GM08714 (cell line): ENCODE results near the gene YY1.
"Not testable (repeated sequence)": the region's sequence is repeated elsewhere in the genome, so short reads cannot be mapped to it uniquely, and the experiment has no call there.

Source experiments
- H3K4me3 ChIP-seq: fragments of 200-500 bp; sonication (Bioruptor generic); 2 replicates; pipeline ENCODE4 v1.5.1; 2014; ENCODE audit warnings: mild to moderate bottlenecking, low read length, inconsistent platforms
- ZNF274 ChIP-seq: IDR thresholded peaks from 2 replicates; pipeline ENCODE4 v1.6.1; 2012; ENCODE audit warnings: mild to moderate bottlenecking, low read depth, low read length

Gene YY1

GRCh38 chr14:100281286-100282082 lies 42.5 kb downstream of the YY1 start:
- TF ChIP-seq ZNF274 = no peak
- H3K4me3 ChIP-seq = no peak overlapping the region

GRCh38 chr14:100282083-100282350 lies 43.1 kb downstream of the YY1 start:
- TF ChIP-seq ZNF274 = no peak
- H3K4me3 ChIP-seq = no peak overlapping the region

DNA sequence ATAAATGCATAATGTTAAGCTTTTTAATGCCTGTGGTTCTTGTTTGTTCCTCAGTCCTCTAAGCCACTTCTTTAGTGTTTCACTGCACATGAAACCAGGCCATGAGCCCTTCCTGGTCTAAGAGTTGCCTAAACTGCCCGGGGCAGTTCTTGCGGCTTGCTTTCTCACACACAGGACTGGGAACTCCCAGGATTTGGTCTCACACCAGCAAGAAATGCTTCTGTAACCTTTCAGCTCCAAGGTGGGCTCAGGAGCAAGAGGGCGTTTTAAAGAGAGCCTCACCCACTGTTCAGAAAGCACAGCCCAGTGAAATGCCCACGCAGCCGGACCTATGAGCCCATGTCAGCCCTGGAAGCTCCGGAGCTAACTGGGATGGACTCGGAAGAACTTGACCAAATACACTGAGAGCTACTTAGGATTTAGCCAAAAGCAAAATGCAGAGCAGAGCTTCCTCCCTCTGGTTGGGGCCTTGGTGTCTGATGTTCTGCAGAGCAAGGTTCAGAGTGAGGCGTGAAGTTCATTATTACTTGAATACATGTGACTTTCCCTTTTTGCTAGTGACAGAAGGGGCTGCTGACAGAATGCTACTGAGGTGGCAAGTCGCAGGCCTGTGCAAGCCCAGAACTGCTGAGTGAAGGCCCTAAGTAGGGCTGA lies 43.9 kb downstream of the YY1 start:
- no peak overlapping the region for H3K4me3 ChIP-seq

DNA sequence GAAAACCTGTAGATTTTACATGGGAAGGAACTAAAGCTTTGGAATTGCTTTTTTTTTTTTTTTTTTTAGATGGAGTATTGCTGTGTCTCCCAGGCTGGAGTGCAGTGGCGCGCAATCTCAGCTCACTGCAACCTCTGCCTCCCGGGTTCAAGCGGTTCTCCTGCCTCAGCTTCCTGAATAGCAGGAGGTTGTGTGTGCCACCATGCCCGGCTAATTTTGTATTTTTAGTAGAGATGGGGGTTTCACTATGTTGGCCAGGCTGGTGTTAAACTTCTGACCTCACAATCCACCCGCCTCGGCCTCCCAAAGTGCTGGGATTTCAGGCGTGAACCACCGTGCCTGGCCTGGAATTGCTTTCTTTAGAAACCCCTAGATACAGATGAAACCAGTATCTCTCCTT lies 44.5 kb downstream of the YY1 start:
- not testable (repeated sequence) for H3K4me3 ChIP-seq

More for the DNA sequence above, 43.9 kb downstream of the YY1 start:
- TF ChIP-seq ZNF274 = no peak

GRCh38 chr14:100283984-100284881 lies 45.3 kb downstream of the YY1 start:
- no peak for TF ChIP-seq ZNF274
- no peak overlapping the region for H3K4me3 ChIP-seq

DNA sequence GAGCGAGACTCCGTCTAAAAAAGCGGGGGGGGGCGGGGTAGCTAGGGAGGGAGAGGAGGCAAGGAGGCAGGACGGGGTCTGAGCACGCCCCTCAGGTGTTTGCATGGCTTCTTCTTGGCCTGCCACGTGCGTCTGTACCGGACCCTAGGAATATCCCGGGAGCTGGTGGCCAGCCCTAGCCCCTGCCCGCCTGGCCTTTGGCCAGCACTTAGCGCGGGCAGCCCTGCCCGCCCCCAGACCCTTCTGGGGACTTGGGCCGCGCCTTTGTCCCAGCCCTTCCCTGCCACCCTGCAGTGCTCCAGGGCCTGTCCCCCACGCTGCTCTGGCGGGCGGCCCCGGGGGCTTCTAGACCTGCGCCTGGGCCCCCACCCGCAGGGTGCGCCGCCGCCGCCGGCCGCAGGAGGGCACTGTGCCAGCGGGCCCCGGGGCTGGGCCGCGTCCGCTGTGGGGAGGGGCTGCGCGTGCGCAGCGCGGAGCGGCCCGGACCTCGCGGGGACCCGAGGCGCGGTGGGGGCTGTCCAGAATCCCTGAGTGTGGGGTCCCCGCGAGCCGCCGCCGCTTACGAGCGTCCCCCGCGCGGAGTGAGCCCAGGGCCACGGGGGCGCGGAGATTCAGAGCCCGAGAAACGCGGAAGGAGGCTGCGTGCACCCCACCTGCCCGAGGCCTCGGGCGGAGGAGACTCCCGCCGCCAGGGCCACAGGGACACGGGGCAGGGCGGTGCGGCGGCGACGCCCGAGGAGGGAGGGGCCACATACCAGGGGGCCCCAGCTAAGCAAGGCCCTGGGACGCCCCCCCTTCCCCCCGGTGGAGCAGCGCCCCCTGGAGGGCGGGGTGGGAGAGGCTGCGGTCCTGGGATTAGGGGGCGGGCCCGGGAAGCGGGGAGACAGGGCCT lies 46.3 kb downstream of the YY1 start:
- peak overlapping the region; percentile 79 for H3K4me3 ChIP-seq
- TF ChIP-seq ZNF274 = no peak

DNA sequence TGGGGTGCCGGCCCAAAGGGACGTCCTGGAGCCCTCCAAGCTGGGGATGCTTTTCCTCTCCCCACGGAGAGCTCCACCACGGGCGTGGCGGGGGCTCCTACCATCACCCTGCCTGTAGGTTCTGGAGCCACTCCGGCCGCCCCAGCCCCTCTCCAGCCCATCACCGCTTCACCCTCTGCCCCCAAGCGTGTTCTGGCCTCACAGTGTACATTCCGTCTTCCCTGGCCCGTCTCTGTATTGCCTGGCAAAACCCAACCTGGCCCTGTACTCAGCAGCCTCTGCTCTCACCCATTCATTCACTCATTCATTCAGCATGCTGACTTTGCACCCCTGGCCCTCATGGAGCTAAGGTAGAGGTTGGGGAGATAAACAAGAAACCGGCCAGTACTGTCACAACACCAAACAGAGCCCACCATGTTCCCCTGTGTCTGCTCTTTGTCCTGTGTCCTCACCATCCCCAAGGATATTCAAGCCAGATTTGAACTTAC lies 47.0 kb downstream of the YY1 start:
- peak overlapping the region; percentile 79; the same call in 1 of the 2 replicates for H3K4me3 ChIP-seq
- TF ChIP-seq ZNF274 = no peak

DNA sequence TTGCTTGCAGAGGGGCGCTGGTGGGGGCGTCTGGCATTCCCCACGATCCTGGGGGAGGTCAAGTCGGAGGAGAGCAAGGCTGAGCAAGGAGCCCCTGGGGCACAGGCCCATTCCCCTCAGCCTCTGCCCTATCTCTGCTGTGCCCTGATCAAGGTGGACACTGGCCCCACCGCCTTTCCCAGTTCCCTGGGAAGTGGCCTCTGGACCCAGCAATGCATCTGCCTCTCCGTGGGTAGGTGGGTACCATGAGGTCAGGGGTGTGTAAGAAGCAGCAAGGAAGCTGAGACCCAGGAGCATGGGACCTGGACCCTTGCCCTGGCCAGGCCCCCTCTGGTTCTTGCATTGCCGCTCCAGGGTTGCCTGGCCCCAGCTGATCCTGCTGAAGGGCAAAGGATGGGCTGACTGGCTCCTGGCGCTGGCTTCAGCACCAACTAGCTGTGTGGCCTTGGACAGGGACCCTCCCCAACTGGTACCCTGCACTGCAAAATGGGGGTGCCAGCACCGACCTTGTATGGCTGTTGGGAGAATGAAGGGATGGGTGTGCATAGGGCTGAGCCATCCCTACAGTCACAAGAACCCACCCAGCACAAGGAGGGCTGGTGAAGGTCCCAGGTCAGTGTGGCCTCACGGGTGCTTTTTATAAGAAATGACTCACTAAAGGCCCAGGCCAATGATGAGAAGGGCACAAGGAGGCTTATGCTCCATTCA lies 47.7 kb downstream of the YY1 start:
- TF ChIP-seq ZNF274 = no peak
- no peak overlapping the region for H3K4me3 ChIP-seq

GRCh38 chr14:100287202-100287997 lies 48.5 kb downstream of the YY1 start:
- no peak for TF ChIP-seq ZNF274
- no peak overlapping the region for H3K4me3 ChIP-seq

DNA sequence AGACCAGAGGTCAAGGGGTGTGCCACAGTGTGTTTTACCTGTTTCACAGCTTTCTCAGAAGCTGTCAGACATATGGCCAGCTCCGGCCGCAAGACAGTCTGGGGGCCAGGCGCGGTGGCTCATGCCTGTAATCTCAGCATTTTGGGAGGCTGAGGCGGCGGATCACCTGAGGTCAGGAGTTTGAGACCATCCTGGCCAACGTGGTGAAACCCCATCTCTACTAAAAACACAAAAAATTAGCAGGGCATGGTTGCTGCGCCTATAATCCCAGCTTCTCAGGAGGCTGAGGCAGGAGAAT lies 49.0 kb downstream of the YY1 start:
- not testable (repeated sequence) for H3K4me3 ChIP-seq

- no peak for TF ChIP-seq ZNF274
- H3K4me3 ChIP-seq = no peak overlapping the region
Measured at GRCh38 chr14:100288382-100289185, 49.6 kb downstream of the YY1 start.
